Measurements from ENCODE around the gene PPP3CA. TPM values are rescaled to one million over a fixed set of nuclear protein-coding genes. Genes with fewer than 3 reads are reported as not detected.

The PPP3CA gene
- total and polyA plus RNA-seq, 2 experiments from 2014 or later: 27.0 to 45.2 TPM

DNA sequence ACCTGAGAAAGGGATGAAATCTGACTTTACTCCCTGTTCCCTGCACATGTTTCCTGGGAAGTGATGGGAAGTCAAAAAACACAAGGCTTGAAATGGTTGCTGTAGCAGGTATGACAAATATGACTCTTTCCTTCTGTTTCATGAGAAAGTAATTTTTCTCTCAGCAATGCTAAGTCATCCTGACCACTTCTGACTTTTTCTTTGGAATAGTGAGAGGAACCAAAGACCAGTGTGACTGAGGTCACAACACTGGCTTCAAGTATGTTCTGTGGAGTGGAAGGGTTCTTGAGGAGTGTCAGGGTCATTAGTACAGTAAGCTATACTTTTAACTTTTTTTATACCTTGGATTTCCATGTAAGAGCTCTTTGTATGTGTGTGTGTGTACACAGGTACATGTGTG, 225.3 kb downstream of the PPP3CA start:
- H3K36me3 Mint-ChIP-seq (ENCODE audit: low read depth): no peaks in the 10 kb centered on the region
- no peaks in the 10 kb centered on the region for H3K27me3 Mint-ChIP-seq (ENCODE audit: insufficient read depth, low read depth, poor library complexity)
- TF ChIP-seq STAT1 (IDR thresholded peaks at IDR 0.05; ENCODE audit: unreplicated experiment) (no peak), ZNF331 (CRISPR knock-in tag; IDR thresholded peaks at IDR 0.05; ENCODE audit: low read depth) (no peak), EZH2phosphoT487 (IDR thresholded peaks at IDR 0.05; ENCODE audit: unreplicated experiment) (no peak), JUNB (IDR thresholded peaks at IDR 0.05; ENCODE audit: unreplicated experiment) (no peak), NANOG (IDR thresholded peaks at IDR 0.05; ENCODE audit: borderline replicate concordance) (no peak)
- TF ChIP-seq, protein P1, sequence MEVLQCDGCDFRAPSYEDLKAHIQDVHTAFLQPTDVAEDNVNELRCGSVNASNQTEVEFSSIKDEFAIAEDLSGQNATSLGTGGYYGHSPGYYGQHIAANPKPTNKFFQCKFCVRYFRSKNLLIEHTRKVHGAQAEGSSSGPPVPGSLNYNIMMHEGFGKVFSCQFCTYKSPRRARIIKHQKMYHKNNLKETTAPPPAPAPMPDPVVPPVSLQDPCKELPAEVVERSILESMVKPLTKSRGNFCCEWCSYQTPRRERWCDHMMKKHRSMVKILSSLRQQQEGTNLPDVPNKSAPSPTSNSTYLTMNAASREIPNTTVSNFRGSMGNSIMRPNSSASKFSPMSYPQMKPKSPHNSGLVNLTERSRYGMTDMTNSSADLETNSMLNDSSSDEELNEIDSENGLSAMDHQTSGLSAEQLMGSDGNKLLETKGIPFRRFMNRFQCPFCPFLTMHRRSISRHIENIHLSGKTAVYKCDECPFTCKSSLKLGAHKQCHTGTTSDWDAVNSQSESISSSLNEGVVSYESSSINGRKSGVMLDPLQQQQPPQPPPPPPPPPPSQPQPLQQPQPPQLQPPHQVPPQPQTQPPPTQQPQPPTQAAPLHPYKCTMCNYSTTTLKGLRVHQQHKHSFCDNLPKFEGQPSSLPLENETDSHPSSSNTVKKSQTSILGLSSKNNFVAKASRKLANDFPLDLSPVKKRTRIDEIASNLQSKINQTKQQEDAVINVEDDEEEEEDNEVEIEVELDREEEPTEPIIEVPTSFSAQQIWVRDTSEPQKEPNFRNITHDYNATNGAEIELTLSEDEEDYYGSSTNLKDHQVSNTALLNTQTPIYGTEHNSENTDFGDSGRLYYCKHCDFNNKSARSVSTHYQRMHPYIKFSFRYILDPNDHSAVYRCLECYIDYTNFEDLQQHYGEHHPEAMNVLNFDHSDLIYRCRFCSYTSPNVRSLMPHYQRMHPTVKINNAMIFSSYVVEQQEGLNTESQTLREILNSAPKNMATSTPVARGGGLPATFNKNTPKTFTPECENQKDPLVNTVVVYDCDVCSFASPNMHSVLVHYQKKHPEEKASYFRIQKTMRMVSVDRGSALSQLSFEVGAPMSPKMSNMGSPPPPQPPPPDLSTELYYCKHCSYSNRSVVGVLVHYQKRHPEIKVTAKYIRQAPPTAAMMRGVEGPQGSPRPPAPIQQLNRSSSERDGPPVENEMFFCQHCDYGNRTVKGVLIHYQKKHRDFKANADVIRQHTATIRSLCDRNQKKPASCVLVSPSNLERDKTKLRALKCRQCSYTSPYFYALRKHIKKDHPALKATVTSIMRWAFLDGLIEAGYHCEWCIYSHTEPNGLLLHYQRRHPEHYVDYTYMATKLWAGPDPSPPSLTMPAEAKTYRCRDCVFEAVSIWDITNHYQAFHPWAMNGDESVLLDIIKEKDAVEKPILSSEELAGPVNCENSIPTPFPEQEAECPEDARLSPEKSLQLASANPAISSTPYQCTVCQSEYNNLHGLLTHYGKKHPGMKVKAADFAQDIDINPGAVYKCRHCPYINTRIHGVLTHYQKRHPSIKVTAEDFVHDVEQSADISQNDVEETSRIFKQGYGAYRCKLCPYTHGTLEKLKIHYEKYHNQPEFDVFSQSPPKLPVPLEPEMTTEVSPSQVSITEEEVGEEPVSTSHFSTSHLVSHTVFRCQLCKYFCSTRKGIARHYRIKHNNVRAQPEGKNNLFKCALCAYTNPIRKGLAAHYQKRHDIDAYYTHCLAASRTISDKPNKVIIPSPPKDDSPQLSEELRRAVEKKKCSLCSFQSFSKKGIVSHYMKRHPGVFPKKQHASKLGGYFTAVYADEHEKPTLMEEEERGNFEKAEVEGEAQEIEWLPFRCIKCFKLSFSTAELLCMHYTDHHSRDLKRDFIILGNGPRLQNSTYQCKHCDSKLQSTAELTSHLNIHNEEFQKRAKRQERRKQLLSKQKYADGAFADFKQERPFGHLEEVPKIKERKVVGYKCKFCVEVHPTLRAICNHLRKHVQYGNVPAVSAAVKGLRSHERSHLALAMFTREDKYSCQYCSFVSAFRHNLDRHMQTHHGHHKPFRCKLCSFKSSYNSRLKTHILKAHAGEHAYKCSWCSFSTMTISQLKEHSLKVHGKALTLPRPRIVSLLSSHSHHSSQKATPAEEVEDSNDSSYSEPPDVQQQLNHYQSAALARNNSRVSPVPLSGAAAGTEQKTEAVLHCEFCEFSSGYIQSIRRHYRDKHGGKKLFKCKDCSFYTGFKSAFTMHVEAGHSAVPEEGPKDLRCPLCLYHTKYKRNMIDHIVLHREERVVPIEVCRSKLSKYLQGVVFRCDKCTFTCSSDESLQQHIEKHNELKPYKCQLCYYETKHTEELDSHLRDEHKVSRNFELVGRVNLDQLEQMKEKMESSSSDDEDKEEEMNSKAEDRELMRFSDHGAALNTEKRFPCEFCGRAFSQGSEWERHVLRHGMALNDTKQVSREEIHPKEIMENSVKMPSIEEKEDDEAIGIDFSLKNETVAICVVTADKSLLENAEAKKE (CRISPR knock-in tag; IDR thresholded peaks at IDR 0.05): no peak
- H4K20me1 ChIP-seq (replicated peaks; ENCODE audit: insufficient read depth): no peaks in the 10 kb centered on the region
- H3K4me3 ChIP-seq: no peak overlapping the region
- H3K79me2 ChIP-seq (replicated peaks; ENCODE audit: insufficient read depth): no peaks in the 10 kb centered on the region
- H3F3A ChIP-seq (replicated peaks; ENCODE audit: low read depth): no peaks in the 10 kb centered on the region
- no peaks in the 10 kb centered on the region for H3K9me3 Mint-ChIP-seq
- peaks cover 5% of the 10 kb centered on the region for H3K4me1 ChIP-seq (ENCODE audit: insufficient read depth)
- peaks cover 12% of the 10 kb centered on the region for H3K4me1 Mint-ChIP-seq
- H3K4me2 ChIP-seq: no peak overlapping the region
- no peak for DNase-seq (ENCODE audit: low spot score)
- H3K9me2 ChIP-seq (ENCODE audit: insufficient read depth): peaks cover 3% of the 10 kb centered on the region; the same call in 1 of the 2 replicates
- no peaks in the 10 kb centered on the region for H3K36me3 ChIP-seq (ENCODE audit: insufficient read depth)
- no peak overlapping the region for H3K4me3 Mint-ChIP-seq
- H3K27ac Mint-ChIP-seq: no peak overlapping the region
- H3K27ac ChIP-seq (ENCODE audit: low read depth): no peak overlapping the region
- H3K27me3 ChIP-seq (ENCODE audit: insufficient read depth): no peaks in the 10 kb centered on the region
- no peak overlapping the region for H2AFZ ChIP-seq
- no peak for ATAC-seq

GRCh38 chr4:101119141-101119540, 228.2 kb downstream of the PPP3CA start:
- no peaks in the 10 kb centered on the region for H4K20me1 ChIP-seq (replicated peaks; ENCODE audit: insufficient read depth)
- H3K4me3 ChIP-seq: no peak overlapping the region
- Mint-ChIP-seq H3K27ac (no peak overlapping the region), H3K9me3 (no peaks in the 10 kb centered on the region), H3K27me3 (ENCODE audit: insufficient read depth, low read depth, poor library complexity) (no peaks in the 10 kb centered on the region), H3K36me3 (ENCODE audit: low read depth) (no peaks in the 10 kb centered on the region), H3K4me1 (peaks cover 17% of the 10 kb centered on the region; the same call in 2 of the 3 replicates), H3K4me3 (no peak overlapping the region)
- H3K36me3 ChIP-seq (ENCODE audit: insufficient read depth): no peaks in the 10 kb centered on the region
- no peak overlapping the region for H3K4me2 ChIP-seq
- H3K4me1 ChIP-seq (ENCODE audit: insufficient read depth): peaks cover 5% of the 10 kb centered on the region
- H2AFZ ChIP-seq: no peak overlapping the region
- H3K27me3 ChIP-seq (ENCODE audit: insufficient read depth): no peaks in the 10 kb centered on the region
- DNase-seq (ENCODE audit: low spot score): no peak
- H3F3A ChIP-seq (replicated peaks; ENCODE audit: low read depth): no peaks in the 10 kb centered on the region
- no peak for ATAC-seq
- H3K9me2 ChIP-seq (ENCODE audit: insufficient read depth): no peaks in the 10 kb centered on the region
- no peak overlapping the region for H3K27ac ChIP-seq (ENCODE audit: low read depth)
- TF ChIP-seq ZNF331 (CRISPR knock-in tag; IDR thresholded peaks at IDR 0.05; ENCODE audit: low read depth) (no peak), CREB1 (CRISPR knock-in tag; IDR thresholded peaks at IDR 0.05; ENCODE audit: low read depth) (no peak), JUNB (IDR thresholded peaks at IDR 0.05; ENCODE audit: unreplicated experiment) (no peak), POLR2AphosphoS5 (IDR thresholded peaks at IDR 0.05; ENCODE audit: low read depth) (no peak)
- TF ChIP-seq, protein P2, sequence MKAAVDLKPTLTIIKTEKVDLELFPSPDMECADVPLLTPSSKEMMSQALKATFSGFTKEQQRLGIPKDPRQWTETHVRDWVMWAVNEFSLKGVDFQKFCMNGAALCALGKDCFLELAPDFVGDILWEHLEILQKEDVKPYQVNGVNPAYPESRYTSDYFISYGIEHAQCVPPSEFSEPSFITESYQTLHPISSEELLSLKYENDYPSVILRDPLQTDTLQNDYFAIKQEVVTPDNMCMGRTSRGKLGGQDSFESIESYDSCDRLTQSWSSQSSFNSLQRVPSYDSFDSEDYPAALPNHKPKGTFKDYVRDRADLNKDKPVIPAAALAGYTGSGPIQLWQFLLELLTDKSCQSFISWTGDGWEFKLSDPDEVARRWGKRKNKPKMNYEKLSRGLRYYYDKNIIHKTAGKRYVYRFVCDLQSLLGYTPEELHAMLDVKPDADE (IDR thresholded peaks at IDR 0.05): no peak
- no peaks in the 10 kb centered on the region for H3K79me2 ChIP-seq (replicated peaks; ENCODE audit: insufficient read depth)
